GM23248 (cell line): ENCODE results near the gene REM2. TPM values are rescaled to one million over a fixed set of nuclear protein-coding genes. Genes with fewer than 3 reads are reported as not detected.

Source experiments
- DNase-seq: peaks from one replicate; pipeline ENCODE4 v3.0.0-alpha.2; 2015
- H2AFZ ChIP-seq: fragments of 200-600 bp; sonication (generic); 2 replicates; pipeline ENCODE4 v1.6.1; 2016; ENCODE audit warnings: antibody characterized with exemption
- H3F3A ChIP-seq: fragments of 200-600 bp; sonication (generic); 2 replicates; pipeline ENCODE4 v1.6.1; 2016; ENCODE audit warnings: mild to moderate bottlenecking, antibody characterized with exemption, mixed run types; ENCODE audit not compliant: insufficient read depth
- H3K27ac ChIP-seq: fragments of 200-600 bp; sonication (generic); 2 replicates; pipeline ENCODE4 v1.5.1; 2016; ENCODE audit warnings: mild to moderate bottlenecking
- H3K27me3 ChIP-seq: fragments of 200-600 bp; sonication (generic); replicated peaks from 2 replicates; pipeline ENCODE4 v1.6.1; 2016; ENCODE audit warnings: mild to moderate bottlenecking; ENCODE audit not compliant: insufficient read depth
- H3K36me3 ChIP-seq: fragments of 200-600 bp; sonication (generic); 2 replicates; pipeline ENCODE4 v1.6.1; 2016; ENCODE audit warnings: low read depth, mild to moderate bottlenecking
- H3K4me1 ChIP-seq: fragments of 200-600 bp; sonication (generic); 2 replicates; pipeline ENCODE4 v1.6.1; 2016; ENCODE audit warnings: mild to moderate bottlenecking; ENCODE audit not compliant: insufficient read depth
- H3K4me2 ChIP-seq: fragments of 200-600 bp; sonication (generic); one replicate; pipeline ENCODE4 v1.6.1; 2016; ENCODE audit warnings: mild to moderate bottlenecking; ENCODE audit not compliant: unreplicated experiment
- H3K4me3 ChIP-seq: fragments of 200-600 bp; sonication (generic); 2 replicates; pipeline ENCODE4 v1.5.1; 2016; ENCODE audit warnings: mild to moderate bottlenecking
- H3K79me2 ChIP-seq: fragments of 200-600 bp; sonication (generic); 2 replicates; pipeline ENCODE4 v1.6.1; 2016; ENCODE audit warnings: mild to moderate bottlenecking; ENCODE audit not compliant: insufficient read depth
- H3K9ac ChIP-seq: fragments of 200-600 bp; sonication (generic); 2 replicates; pipeline ENCODE4 v1.6.1; 2016; ENCODE audit warnings: mild to moderate bottlenecking
- H3K9me2 ChIP-seq: fragments of 200-600 bp; sonication (generic); 2 replicates; pipeline ENCODE4 v1.6.1; 2016; ENCODE audit warnings: mixed run types, mild to moderate bottlenecking, moderate library complexity; ENCODE audit not compliant: insufficient read depth
- H3K9me3 ChIP-seq: fragments of 200-600 bp; sonication (generic); one replicate; pipeline ENCODE4 v1.6.1; 2017; ENCODE audit warnings: low read depth
- H4K20me1 ChIP-seq: fragments of 200-600 bp; sonication (generic); 2 replicates; pipeline ENCODE4 v1.6.0; 2016; ENCODE audit not compliant: insufficient read depth
- EZH2 ChIP-seq: fragments of 200-600 bp; sonication (generic); IDR thresholded peaks from 2 replicates; pipeline ENCODE4 v1.6.1; 2018; ENCODE audit warnings: antibody characterized with exemption, mild to moderate bottlenecking; ENCODE audit not compliant: insufficient read depth, poor library complexity, severe bottlenecking
- EZH2phosphoT487 ChIP-seq: fragments of 200-600 bp; sonication (generic); IDR thresholded peaks from 2 replicates; pipeline ENCODE4 v1.6.1; 2018; ENCODE audit warnings: antibody characterized with exemption, moderate library complexity, mild to moderate bottlenecking, low read depth; ENCODE audit not compliant: insufficient read depth
- WGBS, 2 experiments: methylation state at CpG; one replicate each; pipeline ENCODE4 v1.1.6; 2015 to 2017; ENCODE audit warnings: low lambda C conversion rate in 2 of 2, low coverage in 1 of 2; ENCODE audit errors: missing lambda C conversion rate in 2 of 2; 5-methylcytosine and 5-hydroxymethylcytosine counted together
- in situ Hi-C: fragments of 300-500 bp; cut with MboI; formaldehyde crosslinking; loops from 2 replicates; pipeline ENCODE4 v1.15.0; 2020
- polyA plus RNA-seq: library from polyadenylated mRNA; unstranded; fragments of >200 nt; fragmentation: Nextera tagmentation; extraction: Ambion mirVana; gene quantifications from 2 replicates; pipeline ENCODE4 v1.2.1, GENCODE V29; 2016
- small RNA-seq: library from RNA; depleted of rRNA; stranded (forward); fragments of <200 nt; gene quantifications from one replicate; pipeline ENCODE3, GENCODE V24; 2014; ENCODE audit warnings: low read depth, low replicate concordance
- total RNA-seq: library from RNA; depleted of rRNA; stranded (reverse); fragments of >200 nt; shearing (Covaris generic); gene quantifications from 2 replicates; pipeline ENCODE4 v1.2.3, GENCODE V29; 2014; rRNA removed

Gene REM2
- total and polyA plus RNA-seq, 2 experiments from 2014 or later = 0.22 TPM; not detected in 1

DNA sequence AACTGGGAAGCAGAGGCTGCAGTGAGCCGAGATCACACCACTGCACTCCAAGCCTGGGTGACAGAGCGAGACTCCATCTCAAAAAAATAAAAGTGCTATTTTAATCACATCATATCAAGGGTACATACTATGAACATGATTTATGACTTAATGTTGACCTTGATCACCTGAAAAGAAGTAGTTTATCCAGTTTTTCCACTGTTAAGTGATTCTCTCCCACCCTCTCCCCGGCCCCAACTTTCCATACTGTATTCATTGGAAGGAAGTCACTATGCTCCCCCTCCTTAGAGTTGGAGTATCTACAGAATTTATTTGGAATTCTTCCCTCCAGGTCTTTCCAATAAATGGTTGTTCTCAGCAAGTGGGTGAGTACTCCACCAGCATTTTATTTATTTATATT is 49.1 kb downstream of the REM2 start:
- H3K79me2 ChIP-seq = peaks cover 20% of the 10 kb centered on the region
- no peak for DNase-seq
- no peak overlapping the region for H3K4me3 ChIP-seq
- H3K36me3 ChIP-seq = no peaks in the 10 kb centered on the region
- H3K4me2 ChIP-seq = no peak overlapping the region
- no peak overlapping the region for H2AFZ ChIP-seq
- H3K9me3 ChIP-seq = no peaks in the 10 kb centered on the region
- H3K4me1 ChIP-seq = peaks cover 11% of the 10 kb centered on the region
- no peaks in the 10 kb centered on the region for H3K27me3 ChIP-seq
- WGBS, 2 experiments = 98 to 99% methylated on average over 3 of the region's 3 CpGs
- in situ Hi-C loops = no loop called here
- H3F3A ChIP-seq = peaks cover 14% of the 10 kb centered on the region
- H3K27ac ChIP-seq = no peak overlapping the region
- H3K9ac ChIP-seq = no peak overlapping the region
- TF ChIP-seq EZH2 (no peak), EZH2phosphoT487 (no peak)
- H4K20me1 ChIP-seq = no peaks in the 10 kb centered on the region
- no peaks in the 10 kb centered on the region for H3K9me2 ChIP-seq

DNA sequence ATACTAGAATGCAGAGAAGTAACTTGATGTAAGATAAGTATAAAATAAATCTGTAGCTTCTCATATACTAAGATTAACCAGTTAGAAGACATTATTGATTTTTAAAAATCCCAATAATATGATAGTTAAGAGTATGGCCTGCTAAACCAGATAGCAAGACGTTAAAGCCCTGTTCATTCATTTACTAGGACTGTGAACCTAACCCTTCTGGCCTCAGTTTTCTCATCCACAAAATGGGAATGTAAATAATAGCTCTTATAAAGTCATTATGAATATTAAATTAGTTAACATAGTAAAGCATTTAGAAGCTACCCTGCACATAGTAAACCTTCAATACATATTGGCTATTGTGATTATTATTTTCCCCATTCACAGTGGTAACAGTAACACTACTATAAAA is 52.1 kb downstream of the REM2 start:
- Histone ChIP-seq H3K9ac (no peak overlapping the region), H3K27ac (no peak overlapping the region), H3K27me3 (no peaks in the 10 kb centered on the region), H3K4me1 (0 out of 2 replicates have a peak, but pooled peaks cover 3% of the 10 kb centered on the region), H2AFZ (no peak overlapping the region), H3K9me3 (no peaks in the 10 kb centered on the region), H3K9me2 (no peaks in the 10 kb centered on the region), H3K36me3 (no peaks in the 10 kb centered on the region), H3K79me2 (no peaks in the 10 kb centered on the region), H3K4me3 (no peak overlapping the region), H3K4me2 (no peak overlapping the region), H3F3A (peaks cover 12% of the 10 kb centered on the region), H4K20me1 (no peaks in the 10 kb centered on the region)
- in situ Hi-C loops = no loop called here
- no peak for TF ChIP-seq EZH2phosphoT487
- no peak for TF ChIP-seq EZH2
- 94 to 98% methylated on average over 1 of the region's 1 CpG for WGBS, 2 experiments
- DNase-seq = no peak

Small RNA genes within 50 kb of the gene (small RNA-seq; reads per million reads assigned to genes)
- not detected for gene RF00019

Other genes with a start within 250 kb of the REM2 start
- gene OR6J1, start 238.9 kb upstream of the REM2 start, total RNA-seq = not detected in 2 replicates
- gene OR6J1, start 238.9 kb upstream of the REM2 start, polyA plus RNA-seq = not detected in 2 replicates
- 59.1 and 78.6 TPM in 2 replicates for gene OXA1L, start 116.5 kb upstream of the REM2 start, total RNA-seq
- gene OXA1L, start 116.5 kb upstream of the REM2 start, polyA plus RNA-seq = 48.1 and 48.8 TPM in 2 replicates
- 0.65 and 0.89 TPM in 2 replicates for gene SLC7A7, start 67.8 kb upstream of the REM2 start, total RNA-seq
- gene SLC7A7, start 67.8 kb upstream of the REM2 start, polyA plus RNA-seq = 0.63 and 1.7 TPM in 2 replicates
- gene MRPL52, start 53.3 kb upstream of the REM2 start, total RNA-seq = 44.3 and 96.6 TPM in 2 replicates
- gene MRPL52, start 53.3 kb upstream of the REM2 start, polyA plus RNA-seq = 208 and 230 TPM in 2 replicates
- gene MMP14, start 46.6 kb upstream of the REM2 start, total RNA-seq = 450 and 475 TPM in 2 replicates
- gene MMP14, start 46.6 kb upstream of the REM2 start, polyA plus RNA-seq = 50.1 and 50.8 TPM in 2 replicates
- 202 and 253 TPM in 2 replicates for gene LRP10, start 11.5 kb upstream of the REM2 start, total RNA-seq
- gene LRP10, start 11.5 kb upstream of the REM2 start, polyA plus RNA-seq = 159 and 161 TPM in 2 replicates
- gene RBM23, start 35.9 kb downstream of the REM2 start, total RNA-seq = 42.6 and 57.2 TPM in 2 replicates
- 33.8 and 36.5 TPM in 2 replicates for gene RBM23, start 35.9 kb downstream of the REM2 start, polyA plus RNA-seq
- 42.2 and 61.0 TPM in 2 replicates for gene PRMT5, start 46.2 kb downstream of the REM2 start, total RNA-seq
- gene PRMT5, start 46.2 kb downstream of the REM2 start, polyA plus RNA-seq = 80.1 and 84.1 TPM in 2 replicates
- gene HAUS4, start 73.9 kb downstream of the REM2 start, total RNA-seq = 29.0 and 35.0 TPM in 2 replicates
- 14.1 and 14.5 TPM in 2 replicates for gene HAUS4, start 73.9 kb downstream of the REM2 start, polyA plus RNA-seq
- 62.7 and 70.7 TPM in 2 replicates for gene AJUBA, start 99.3 kb downstream of the REM2 start, total RNA-seq
- gene AJUBA, start 99.3 kb downstream of the REM2 start, polyA plus RNA-seq = 17.8 and 19.3 TPM in 2 replicates
- gene C14orf93, start 126.9 kb downstream of the REM2 start, total RNA-seq = 7.1 and 11.4 TPM in 2 replicates
- 2.2 and 3.4 TPM in 2 replicates for gene C14orf93, start 126.9 kb downstream of the REM2 start, polyA plus RNA-seq
- gene PSMB5, start 151.7 kb downstream of the REM2 start, total RNA-seq = 217 and 263 TPM in 2 replicates
- 274 and 277 TPM in 2 replicates for gene PSMB5, start 151.7 kb downstream of the REM2 start, polyA plus RNA-seq
- not detected in 2 replicates for gene PSMB11, start 159.0 kb downstream of the REM2 start, total RNA-seq
- not detected in 2 replicates for gene PSMB11, start 159.0 kb downstream of the REM2 start, polyA plus RNA-seq
- gene CDH24, start 174.3 kb downstream of the REM2 start, total RNA-seq = 3.8 and 5.6 TPM in 2 replicates
- gene CDH24, start 174.3 kb downstream of the REM2 start, polyA plus RNA-seq = 1.0 and 1.5 TPM in 2 replicates
- gene ACIN1, start 211.9 kb downstream of the REM2 start, total RNA-seq = 61.0 and 63.7 TPM in 2 replicates
- gene ACIN1, start 211.9 kb downstream of the REM2 start, polyA plus RNA-seq = 28.8 and 35.5 TPM in 2 replicates
- gene C14orf119, start 212.3 kb downstream of the REM2 start, total RNA-seq = 48.7 and 55.5 TPM in 2 replicates
- 157 and 166 TPM in 2 replicates for gene C14orf119, start 212.3 kb downstream of the REM2 start, polyA plus RNA-seq
- not detected in 2 replicates for gene CIROP, start 221.8 kb downstream of the REM2 start, total RNA-seq
- 0.09 TPM in 1 of 2 replicates, not detected in the other for gene CIROP, start 221.8 kb downstream of the REM2 start, polyA plus RNA-seq
- gene CEBPE, start 236.0 kb downstream of the REM2 start, total RNA-seq = not detected in 2 replicates
- gene CEBPE, start 236.0 kb downstream of the REM2 start, polyA plus RNA-seq = not detected in 2 replicates